GM12872 (cell line): ENCODE measurements around the gene POMC.
A peak's percentile ranks its signal among the peaks of the same experiment; 100 is the strongest.

Experiments
- CTCF ChIP-seq: IDR thresholded peaks from 3 replicates; pipeline ENCODE4 v1.5.1; 2011; ENCODE audit warnings: low read depth, mild to moderate bottlenecking, low read length, moderate library complexity; ENCODE audit not compliant: insufficient read depth

POMC gene

GRCh38 chr2:25202275-25202674 is 33.9 kb upstream of the POMC start:
- no peak for TF ChIP-seq CTCF

GRCh38 chr2:25201794-25202193 is 33.4 kb upstream of the POMC start:
- no peak for TF ChIP-seq CTCF

GRCh38 chr2:25201265-25201664 is 32.9 kb upstream of the POMC start:
- peak; percentile 60 for TF ChIP-seq CTCF

- TF ChIP-seq CTCF, result no peak
Observed at GRCh38 chr2:25198576-25198975, 30.2 kb upstream of the POMC start.

GRCh38 chr2:25198209-25198525 is 29.8 kb upstream of the POMC start:
- no peak for TF ChIP-seq CTCF

- TF ChIP-seq CTCF, result no peak
Observed at GRCh38 chr2:25197336-25198208, 29.2 kb upstream of the POMC start.

GRCh38 chr2:25194576-25195122 is 26.3 kb upstream of the POMC start:
- TF ChIP-seq CTCF, result no peak
